Gastroesophageal sphincter (tissue), 3 donors: ENCODE results near the gene SLIT3.

ENCODE experiments used
- POLR2A ChIP-seq, 2 donors: fragments of 450-650 bp; IDR thresholded peaks; one replicate each; pipeline ENCODE4 v1.6.1; 2017; ENCODE audit warnings: antibody characterized with exemption in 2 of 2, mild to moderate bottlenecking in 2 of 2, moderate library complexity in 1 of 2
- POLR2AphosphoS5 ChIP-seq: sonication (generic); formaldehyde crosslinking; IDR thresholded peaks from one replicate; pipeline ENCODE4 v1.6.1; 2017; ENCODE audit warnings: antibody characterized with exemption
- TF ChIP-seq, protein P1 (sequence below), 4 experiments: fragments of 200-600 bp in 2 of 4; fragments of 450-650 bp in 2 of 4; sonication (generic) in 1 of 4; IDR thresholded peaks; one replicate each; pipeline ENCODE4 v1.5.1; 2017 to 2019; ENCODE audit warnings: antibody characterized with exemption in 4 of 4, mild to moderate bottlenecking in 2 of 4, moderate library complexity in 2 of 4

DNA sequence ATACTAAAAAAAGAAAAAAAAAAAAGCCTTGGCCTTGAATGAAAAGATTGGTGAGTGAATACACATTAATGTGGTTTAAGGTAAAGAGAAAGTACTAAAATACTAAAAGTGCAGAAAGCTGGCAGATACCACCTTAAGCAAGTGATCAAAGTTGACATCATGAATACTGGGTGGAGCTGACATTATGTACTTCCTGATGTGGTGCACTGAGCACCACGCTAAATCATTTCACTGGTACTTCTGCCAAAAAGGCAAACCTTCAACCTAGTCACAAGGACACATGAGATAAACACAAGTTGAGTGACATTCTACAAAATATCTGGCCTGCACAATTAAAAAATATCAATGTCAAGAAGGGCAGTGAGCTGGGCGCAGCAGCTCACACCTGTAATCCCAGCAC, 687.9 kb downstream of the SLIT3 start:
- TF ChIP-seq, protein P1, sequence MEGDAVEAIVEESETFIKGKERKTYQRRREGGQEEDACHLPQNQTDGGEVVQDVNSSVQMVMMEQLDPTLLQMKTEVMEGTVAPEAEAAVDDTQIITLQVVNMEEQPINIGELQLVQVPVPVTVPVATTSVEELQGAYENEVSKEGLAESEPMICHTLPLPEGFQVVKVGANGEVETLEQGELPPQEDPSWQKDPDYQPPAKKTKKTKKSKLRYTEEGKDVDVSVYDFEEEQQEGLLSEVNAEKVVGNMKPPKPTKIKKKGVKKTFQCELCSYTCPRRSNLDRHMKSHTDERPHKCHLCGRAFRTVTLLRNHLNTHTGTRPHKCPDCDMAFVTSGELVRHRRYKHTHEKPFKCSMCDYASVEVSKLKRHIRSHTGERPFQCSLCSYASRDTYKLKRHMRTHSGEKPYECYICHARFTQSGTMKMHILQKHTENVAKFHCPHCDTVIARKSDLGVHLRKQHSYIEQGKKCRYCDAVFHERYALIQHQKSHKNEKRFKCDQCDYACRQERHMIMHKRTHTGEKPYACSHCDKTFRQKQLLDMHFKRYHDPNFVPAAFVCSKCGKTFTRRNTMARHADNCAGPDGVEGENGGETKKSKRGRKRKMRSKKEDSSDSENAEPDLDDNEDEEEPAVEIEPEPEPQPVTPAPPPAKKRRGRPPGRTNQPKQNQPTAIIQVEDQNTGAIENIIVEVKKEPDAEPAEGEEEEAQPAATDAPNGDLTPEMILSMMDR (IDR thresholded peaks at IDR 0.05) = no peak
- no peak for TF ChIP-seq POLR2AphosphoS5
- TF ChIP-seq POLR2A (IDR thresholded peaks at IDR 0.05) = no peak
